ENCODE measurements around the gene LILRA2.

DNA sequence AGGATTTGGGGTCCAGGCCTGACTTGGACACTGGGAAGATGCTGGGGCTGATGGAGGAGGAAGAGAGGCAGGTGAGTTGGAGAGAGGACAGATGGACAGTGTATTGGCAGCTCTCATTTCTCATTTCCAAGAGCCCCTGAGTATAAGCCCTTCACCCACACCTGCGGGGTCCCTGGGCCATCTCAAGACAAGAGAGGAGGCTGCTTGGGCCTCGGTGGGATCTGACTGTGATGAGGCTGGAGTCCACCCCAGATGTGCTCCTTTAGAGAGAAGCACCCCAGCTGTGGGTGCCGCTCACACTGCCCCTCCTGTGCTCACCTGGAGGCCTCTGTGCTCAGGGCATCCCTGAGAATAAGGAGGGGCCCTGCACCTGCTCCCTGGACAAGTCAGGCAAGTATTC lies 3.7 kb downstream of the LILRA2 start:
- TF ChIP-seq, protein P1, sequence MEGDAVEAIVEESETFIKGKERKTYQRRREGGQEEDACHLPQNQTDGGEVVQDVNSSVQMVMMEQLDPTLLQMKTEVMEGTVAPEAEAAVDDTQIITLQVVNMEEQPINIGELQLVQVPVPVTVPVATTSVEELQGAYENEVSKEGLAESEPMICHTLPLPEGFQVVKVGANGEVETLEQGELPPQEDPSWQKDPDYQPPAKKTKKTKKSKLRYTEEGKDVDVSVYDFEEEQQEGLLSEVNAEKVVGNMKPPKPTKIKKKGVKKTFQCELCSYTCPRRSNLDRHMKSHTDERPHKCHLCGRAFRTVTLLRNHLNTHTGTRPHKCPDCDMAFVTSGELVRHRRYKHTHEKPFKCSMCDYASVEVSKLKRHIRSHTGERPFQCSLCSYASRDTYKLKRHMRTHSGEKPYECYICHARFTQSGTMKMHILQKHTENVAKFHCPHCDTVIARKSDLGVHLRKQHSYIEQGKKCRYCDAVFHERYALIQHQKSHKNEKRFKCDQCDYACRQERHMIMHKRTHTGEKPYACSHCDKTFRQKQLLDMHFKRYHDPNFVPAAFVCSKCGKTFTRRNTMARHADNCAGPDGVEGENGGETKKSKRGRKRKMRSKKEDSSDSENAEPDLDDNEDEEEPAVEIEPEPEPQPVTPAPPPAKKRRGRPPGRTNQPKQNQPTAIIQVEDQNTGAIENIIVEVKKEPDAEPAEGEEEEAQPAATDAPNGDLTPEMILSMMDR (IDR thresholded peaks at IDR 0.05) = no peak
- TF ChIP-seq POLR2A (IDR thresholded peaks at IDR 0.05) = no peak
